Activated CD4-positive, alpha-beta memory T cell treated with anti-CD3 and anti-CD28 coated beads, Interleukin-2, amount 10 ng/mL, durations not matched to agents 7 days and 5 days (primary cell): ENCODE measurements around the gene ABHD11. TPM values are rescaled to one million over a fixed set of nuclear protein-coding genes. Genes with fewer than 3 reads are reported as not detected.
"Not testable (repeated sequence)": the region's sequence is repeated elsewhere in the genome, so short reads cannot be mapped to it uniquely, and the experiment has no call there.

Source experiments
- CTCF ChIA-PET: fragments of 350-600 bp; sonication (Branson Sonifier 250); formaldehyde crosslinking; loops from one replicate; lab custom pipeline; 2021; ENCODE audit warnings: antibody characterized with exemption, inconsistent platforms; lab: Charles Lee
- POLR2A ChIA-PET: fragments of 350-600 bp; sonication (Branson Sonifier 250); formaldehyde crosslinking; loops from one replicate; lab custom pipeline; 2021; ENCODE audit warnings: antibody characterized with exemption; lab: Charles Lee
- DNase-seq: peaks from one replicate; pipeline ENCODE4 v3.0.0-alpha.2; 2020
- H3K27ac Mint-ChIP-seq: one replicate; pipeline ENCODE4 v1.8.0; 2021; ENCODE audit warnings: mild to moderate bottlenecking, mixed read lengths
- H3K27me3 Mint-ChIP-seq: one replicate; pipeline ENCODE4 v1.8.0; 2021; ENCODE audit warnings: mixed read lengths
- H3K36me3 Mint-ChIP-seq: one replicate; pipeline ENCODE4 v1.8.0; 2021; ENCODE audit warnings: low read depth, mixed read lengths
- H3K4me1 Mint-ChIP-seq: one replicate; pipeline ENCODE4 v1.8.0; 2021; ENCODE audit warnings: mixed read lengths
- H3K4me3 Mint-ChIP-seq: one replicate; pipeline ENCODE4 v1.8.0; 2021; ENCODE audit warnings: mild to moderate bottlenecking, mixed read lengths
- H3K9me3 Mint-ChIP-seq: one replicate; pipeline ENCODE4 v1.8.0; 2021; ENCODE audit warnings: mixed read lengths
- total RNA-seq, 2 experiments: library from RNA; stranded (reverse); gene quantifications; one replicate each; pipeline ENCODE4 v1.2.3, GENCODE V29; 2021

Gene ABHD11
- total RNA-seq, 2 experiments from 2014 or later, result 12.3 to 13.7 TPM

DNA sequence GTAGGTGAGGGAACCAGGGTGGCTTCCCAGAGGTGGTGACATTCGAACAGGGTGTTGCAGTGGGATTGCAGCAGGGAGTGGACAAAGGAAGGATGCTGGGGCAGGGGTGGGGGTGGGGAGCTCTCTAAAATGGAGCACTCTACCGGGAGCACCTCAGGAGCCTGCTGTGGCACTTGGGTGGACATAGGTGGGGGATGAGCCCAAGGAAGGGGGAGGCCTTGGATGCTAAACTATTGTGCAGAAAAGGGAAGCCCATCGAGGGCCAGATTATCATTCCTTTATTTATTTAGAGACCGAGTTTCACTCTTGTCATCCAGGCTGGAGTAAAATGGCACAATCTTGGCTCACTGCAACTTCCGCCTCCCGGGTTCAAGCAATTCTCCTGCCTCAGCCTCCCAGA, 15.8 kb downstream of the ABHD11 start:
- H3K9me3 Mint-ChIP-seq, result no peaks in the 10 kb centered on the region

GRCh38 chr7:73722182-73722581, 16.4 kb downstream of the ABHD11 start:
- H3K36me3 Mint-ChIP-seq, H3K4me3 Mint-ChIP-seq, H3K9me3 Mint-ChIP-seq, CTCF ChIA-PET, POLR2A ChIA-PET, H3K27ac Mint-ChIP-seq, DNase-seq: not testable (repeated sequence)
- Mint-ChIP-seq H3K27me3 (peaks cover 20% of the 10 kb centered on the region), H3K4me1 (peaks cover 17% of the 10 kb centered on the region)

More for the DNA sequence above, 15.8 kb downstream of the ABHD11 start:
- H3K27ac Mint-ChIP-seq, result no peak overlapping the region
- DNase-seq, result no peak
- H3K36me3 Mint-ChIP-seq, result no peaks in the 10 kb centered on the region
- H3K4me3 Mint-ChIP-seq, result no peak overlapping the region
- ChIA-PET CTCF (interaction anchor here (3.1 to 4.7 kb wide), 2 partner anchors 94 to 117 kb away, joined by 16 to 54 read pairs; no protein-coding TSS in a partner anchor), POLR2A (no interaction called here)
- peaks cover 11% of the 10 kb centered on the region for H3K4me1 Mint-ChIP-seq
- peaks cover 20% of the 10 kb centered on the region for H3K27me3 Mint-ChIP-seq

- Mint-ChIP-seq H3K27ac (no peak overlapping the region), H3K9me3 (no peaks in the 10 kb centered on the region), H3K4me3 (no peak overlapping the region), H3K27me3 (peaks cover 18% of the 10 kb centered on the region), H3K4me1 (peaks cover 22% of the 10 kb centered on the region), H3K36me3 (peaks cover 4% of the 10 kb centered on the region)
- ChIA-PET POLR2A (interaction anchor here (0.8 kb wide), 1 partner anchor 17 kb away, joined by 3 read pairs; the partner anchor contains the start of gene ABHD11), CTCF (no interaction called here)
- no peak for DNase-seq
Measured at GRCh38 chr7:73721377-73721817, 17.2 kb downstream of the ABHD11 start.

GRCh38 chr7:73720443-73720842, 18.2 kb downstream of the ABHD11 start:
- Mint-ChIP-seq H3K27me3 (peaks cover 20% of the 10 kb centered on the region), H3K4me1 (peaks cover 32% of the 10 kb centered on the region), H3K36me3 (peaks cover 12% of the 10 kb centered on the region), H3K4me3 (peak overlapping the region; percentile 75)
- ChIA-PET POLR2A (interaction anchor here (1.0 to 1.8 kb wide), 4 partner anchors 18 to 199 kb away, joined by 3 to 7 read pairs (median 5); partner anchors contain the start of genes ABHD11, BAZ1B, BUD23 and DNAJC30), CTCF (interaction anchor here (1.0 to 2.2 kb wide), 2 partner anchors 13 to 114 kb away, joined by 3 to 10 read pairs; no protein-coding TSS in a partner anchor)
- not testable (repeated sequence) for H3K9me3 Mint-ChIP-seq, DNase-seq, H3K27ac Mint-ChIP-seq

GRCh38 chr7:73719806-73720169, 18.8 kb downstream of the ABHD11 start:
- CTCF ChIA-PET, result interaction anchor here (1.0 to 2.2 kb wide), 2 partner anchors 14 to 113 kb away, joined by 3 to 10 read pairs; no protein-coding TSS in a partner anchor
- H3K27me3 Mint-ChIP-seq, result peaks cover 19% of the 10 kb centered on the region
- POLR2A ChIA-PET, result interaction anchor here (1.0 to 1.8 kb wide), 5 partner anchors 15 to 198 kb away, joined by 3 to 7 read pairs (median 5); partner anchors contain the start of genes ABHD11, BAZ1B, BUD23 and DNAJC30
- DNase-seq, result no peak
- peaks cover 13% of the 10 kb centered on the region for H3K36me3 Mint-ChIP-seq
- peak overlapping the region; percentile 75 for H3K4me3 Mint-ChIP-seq
- no peak overlapping the region for H3K27ac Mint-ChIP-seq
- H3K4me1 Mint-ChIP-seq, result peaks cover 33% of the 10 kb centered on the region
- H3K9me3 Mint-ChIP-seq, result no peaks in the 10 kb centered on the region

GRCh38 chr7:73718905-73719805, 19.4 kb downstream of the ABHD11 start, which contains the start of gene STX1A:
Gene STX1A, minus strand, starts transcription at chr7:73719669. Its CDS starts 38 bp downstream, at chr7:73719631.
- no peaks in the 10 kb centered on the region for H3K9me3 Mint-ChIP-seq
- H3K36me3 Mint-ChIP-seq, result peaks cover 13% of the 10 kb centered on the region
- DNase-seq, result peak; percentile 80
- H3K4me1 Mint-ChIP-seq, result peaks cover 33% of the 10 kb centered on the region
- POLR2A ChIA-PET, result interaction anchor here (1.0 to 1.8 kb wide), 5 partner anchors 16 to 198 kb away, joined by 3 to 7 read pairs (median 5); partner anchors contain the start of genes ABHD11, BAZ1B, BUD23 and DNAJC30
- CTCF ChIA-PET, result interaction anchor here (0.5 to 2.2 kb wide), 3 partner anchors 14 to 246 kb away, joined by 3 to 10 read pairs (median 3); no protein-coding TSS in a partner anchor
- H3K4me3 Mint-ChIP-seq, result peak within 1 kb of the TSS; percentile 75
- H3K27me3 Mint-ChIP-seq, result peaks cover 17% of the 10 kb centered on the region
- peak within 1 kb of the TSS; percentile 70 for H3K27ac Mint-ChIP-seq

DNA sequence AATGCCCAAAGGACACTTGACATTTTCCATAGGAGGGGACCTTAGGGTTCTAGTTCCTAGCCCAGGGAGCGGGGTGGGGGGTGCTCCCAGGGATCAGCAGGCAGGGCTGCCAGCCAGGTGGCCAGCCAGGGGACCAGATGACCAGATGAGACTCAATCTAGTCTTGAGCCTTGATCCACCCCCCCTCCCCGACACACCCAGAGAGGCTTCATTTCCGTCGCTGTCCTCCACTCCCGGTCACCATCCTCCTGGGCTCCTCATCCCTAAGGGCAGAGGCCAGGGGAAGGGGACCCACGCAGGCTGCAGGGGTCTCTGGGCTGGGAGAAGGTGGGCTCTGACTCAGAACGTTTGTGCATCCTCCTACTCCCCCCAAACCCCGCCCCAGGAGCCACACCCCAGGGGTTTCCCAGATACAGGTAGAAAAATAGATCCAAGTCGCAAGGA, 20.1 kb downstream of the ABHD11 start:
- peak; percentile 36 for DNase-seq
- H3K9me3 Mint-ChIP-seq, result no peaks in the 10 kb centered on the region

GRCh38 chr7:73717991-73718405, 20.6 kb downstream of the ABHD11 start:
- no peaks in the 10 kb centered on the region for H3K9me3 Mint-ChIP-seq
- ChIA-PET CTCF (interaction anchor here (0.6 to 2.3 kb wide), 6 partner anchors 10 to 137 kb away, joined by 3 to 10 read pairs (median 4); no protein-coding TSS in a partner anchor), POLR2A (interaction anchor here (0.9 to 2.2 kb wide), 8 partner anchors 12 to 196 kb away, joined by 3 to 11 read pairs (median 4); partner anchors contain the start of genes ABHD11, BAZ1B, BUD23 and DNAJC30)
- H3K27ac Mint-ChIP-seq, result peak overlapping the region; percentile 70
- H3K36me3 Mint-ChIP-seq, result peaks cover 13% of the 10 kb centered on the region
- DNase-seq, result peak; percentile 87
- peaks cover 38% of the 10 kb centered on the region for H3K4me1 Mint-ChIP-seq
- peaks cover 15% of the 10 kb centered on the region for H3K27me3 Mint-ChIP-seq
- peak overlapping the region; percentile 75 for H3K4me3 Mint-ChIP-seq

More for the DNA sequence above, 20.1 kb downstream of the ABHD11 start:
- peaks cover 15% of the 10 kb centered on the region for H3K27me3 Mint-ChIP-seq
- H3K4me1 Mint-ChIP-seq, result peaks cover 33% of the 10 kb centered on the region
- H3K36me3 Mint-ChIP-seq, result peaks cover 13% of the 10 kb centered on the region
- H3K27ac Mint-ChIP-seq, result peak overlapping the region; percentile 70
- POLR2A ChIA-PET, result interaction anchor here (1.0 to 2.2 kb wide), 6 partner anchors 12 to 196 kb away, joined by 3 to 11 read pairs (median 6); partner anchors contain the start of genes ABHD11 and BAZ1B
- CTCF ChIA-PET, result interaction anchor here (0.6 to 2.3 kb wide), 4 partner anchors 10 to 132 kb away, joined by 3 to 10 read pairs (median 4); no protein-coding TSS in a partner anchor
- peak overlapping the region; percentile 75 for H3K4me3 Mint-ChIP-seq

DNA sequence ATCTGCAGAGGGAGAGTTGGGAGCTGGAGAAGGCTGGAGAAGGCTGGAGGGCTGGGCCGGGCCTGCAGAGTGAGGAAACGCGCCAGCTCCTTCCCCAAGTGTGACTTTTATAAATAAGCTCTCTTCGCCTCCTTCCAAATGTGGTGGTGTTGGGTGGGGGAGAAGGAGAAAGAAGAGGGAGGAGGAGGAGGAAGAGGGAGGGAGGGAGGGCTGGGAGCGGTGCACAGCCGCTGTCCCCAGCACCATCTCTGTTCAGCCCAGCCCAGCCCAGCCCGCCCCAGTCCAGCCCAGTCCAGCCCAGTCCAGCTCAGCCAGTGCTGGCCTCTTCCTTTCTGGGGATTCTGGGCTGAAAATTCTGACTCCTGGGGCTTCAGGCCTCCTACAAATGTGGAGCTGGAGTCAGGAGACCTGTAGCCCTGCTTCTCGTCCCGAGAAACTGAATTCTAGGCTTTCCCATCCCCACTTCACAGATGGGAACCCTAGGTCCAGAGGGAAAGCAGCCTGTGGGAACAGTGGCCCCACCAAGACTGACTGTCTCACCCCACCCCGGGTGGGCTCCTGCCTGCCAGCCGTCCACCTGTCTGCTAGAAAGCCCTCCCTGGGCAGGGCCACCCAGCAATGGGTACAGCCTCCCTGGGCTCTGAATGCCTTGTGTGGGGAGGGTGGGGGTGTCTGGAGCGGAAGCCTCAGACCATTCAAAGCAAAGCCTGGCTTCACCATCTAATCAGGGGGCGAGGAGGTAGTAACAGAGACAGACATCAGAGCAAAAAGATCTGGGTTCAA, 21.4 kb downstream of the ABHD11 start:
- CTCF ChIA-PET, result interaction anchor here (0.6 to 2.3 kb wide), 6 partner anchors 11 to 348 kb away, joined by 3 to 10 read pairs (median 4); no protein-coding TSS in a partner anchor
- POLR2A ChIA-PET, result interaction anchor here (0.9 to 2.2 kb wide), 9 partner anchors 11 to 195 kb away, joined by 3 to 11 read pairs (median 4); partner anchors contain the start of genes ABHD11, BAZ1B, BUD23 and DNAJC30
- peaks cover 13% of the 10 kb centered on the region for H3K36me3 Mint-ChIP-seq
- H3K27ac Mint-ChIP-seq, result peak overlapping the region; percentile 70
- H3K4me3 Mint-ChIP-seq, result peak overlapping the region; percentile 75
- H3K27me3 Mint-ChIP-seq, result peaks cover 15% of the 10 kb centered on the region
- H3K4me1 Mint-ChIP-seq, result peaks cover 45% of the 10 kb centered on the region
- no peak for DNase-seq
- no peaks in the 10 kb centered on the region for H3K9me3 Mint-ChIP-seq

DNA sequence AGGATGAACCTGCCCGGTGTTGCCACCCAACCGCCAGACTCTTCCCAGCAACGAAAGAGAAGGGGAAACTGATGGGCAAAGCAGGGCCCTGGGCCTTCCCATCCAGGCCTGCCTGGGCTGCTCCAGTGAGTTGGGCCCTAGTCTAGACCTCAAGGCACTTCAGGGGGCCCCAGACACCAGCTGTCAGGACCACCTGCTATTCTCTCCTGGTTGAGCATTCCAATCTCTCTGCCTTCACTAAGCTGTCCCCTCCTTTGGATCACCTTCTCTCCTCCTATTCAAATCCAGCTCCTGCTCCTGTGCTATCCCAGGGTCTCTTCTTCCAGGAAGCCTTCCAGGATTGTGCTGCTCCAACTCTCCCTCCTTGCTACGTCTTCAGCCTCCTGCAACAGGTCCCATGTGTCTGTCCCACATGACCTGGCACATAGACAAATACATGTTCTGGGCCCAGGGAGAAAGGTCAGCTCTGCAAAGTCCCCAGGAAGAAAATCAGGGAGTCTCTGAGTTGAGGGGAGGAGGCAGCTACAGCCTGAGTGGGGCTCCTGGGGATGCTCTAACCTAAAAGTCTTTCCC, 22.2 kb downstream of the ABHD11 start:
- Mint-ChIP-seq H3K4me3 (no peak overlapping the region), H3K27ac (no peak overlapping the region), H3K27me3 (peaks cover 9% of the 10 kb centered on the region), H3K36me3 (peaks cover 13% of the 10 kb centered on the region), H3K9me3 (no peaks in the 10 kb centered on the region), H3K4me1 (peaks cover 45% of the 10 kb centered on the region)
- POLR2A ChIA-PET, result interaction anchor here (0.6 to 2.2 kb wide), 4 partner anchors 10 to 258 kb away, joined by 3 to 11 read pairs (median 4); partner anchors contain the start of gene ABHD11
- DNase-seq, result no peak
- CTCF ChIA-PET, result interaction anchor here (0.6 to 2.3 kb wide), 5 partner anchors 9 to 349 kb away, joined by 3 to 10 read pairs (median 3); no protein-coding TSS in a partner anchor
